ENCODE measurements around the gene ASIC4. TPM values are rescaled to one million over a fixed set of nuclear protein-coding genes. Genes with fewer than 3 reads are reported as not detected.

The ASIC4 gene
- total RNA-seq, 1 experiment from 2014 or later: 0.45 TPM

GRCh38 chr2:219575566-219576504 lies 61.6 kb downstream of the ASIC4 start:
- TF ChIP-seq EZH2 (IDR thresholded peaks at IDR 0.05; ENCODE audit: borderline replicate concordance, low read depth, low read length, poor library complexity, severe bottlenecking) (no peak), CTCF (conservative IDR thresholded peaks at IDR 0.05; ENCODE audit: low read depth, low read length) (no peak)
- H3K9me3 ChIP-seq (ENCODE audit: low read depth, low read length, poor library complexity, severe bottlenecking): no peaks in the 10 kb centered on the region
- H3K4me3 ChIP-seq (ENCODE audit: low read depth, low read length, poor library complexity, severe bottlenecking): no peak overlapping the region
- peaks cover 7% of the 10 kb centered on the region for H3K4me1 ChIP-seq (ENCODE audit: insufficient read depth, low read length, poor library complexity, severe bottlenecking)
- no peaks in the 10 kb centered on the region for H3K27me3 ChIP-seq (replicated peaks; ENCODE audit: insufficient read depth, low read depth, low read length, poor library complexity)
- ChIA-PET POLR2A (ENCODE audit: low non-redundant PET) (no interaction called here), CTCF (interaction anchor here (1.0 kb wide), 1 partner anchor 35 kb away, joined by 3 read pairs; no protein-coding TSS in a partner anchor)
- BruUV-seq (replicated peaks): no TSS peak
- intact Hi-C loops (cut with micrococcal nuclease; ENCODE audit: unreplicated experiment): no loop called here
- H3K36me3 ChIP-seq (ENCODE audit: insufficient read depth, low read length, poor library complexity, severe bottlenecking): no peaks in the 10 kb centered on the region
- H3K27ac ChIP-seq (ENCODE audit: low read depth, low read length, poor library complexity, severe bottlenecking): no peak overlapping the region
- no peak for DNase-seq (ENCODE audit: low spot score)

GRCh38 chr2:219576505-219577388 lies 62.5 kb downstream of the ASIC4 start:
- Histone ChIP-seq H3K9me3 (ENCODE audit: low read depth, low read length, poor library complexity, severe bottlenecking) (no peaks in the 10 kb centered on the region), H3K36me3 (ENCODE audit: insufficient read depth, low read length, poor library complexity, severe bottlenecking) (no peaks in the 10 kb centered on the region), H3K4me1 (ENCODE audit: insufficient read depth, low read length, poor library complexity, severe bottlenecking) (peaks cover 3% of the 10 kb centered on the region), H3K27ac (ENCODE audit: low read depth, low read length, poor library complexity, severe bottlenecking) (no peak overlapping the region), H3K4me3 (ENCODE audit: low read depth, low read length, poor library complexity, severe bottlenecking) (no peak overlapping the region), H3K27me3 (replicated peaks; ENCODE audit: insufficient read depth, low read depth, low read length, poor library complexity) (no peaks in the 10 kb centered on the region)
- CTCF ChIA-PET: interaction anchor here (0.6 kb wide), 1 partner anchor 532 kb away, joined by 5 read pairs; no protein-coding TSS in a partner anchor
- BruUV-seq (replicated peaks): no TSS peak
- POLR2A ChIA-PET (ENCODE audit: low non-redundant PET): no interaction called here
- DNase-seq (ENCODE audit: low spot score): no peak
- TF ChIP-seq CTCF (conservative IDR thresholded peaks at IDR 0.05; ENCODE audit: low read depth, low read length) (no peak), EZH2 (IDR thresholded peaks at IDR 0.05; ENCODE audit: borderline replicate concordance, low read depth, low read length, poor library complexity, severe bottlenecking) (no peak)
- intact Hi-C loops (cut with micrococcal nuclease; ENCODE audit: unreplicated experiment): no loop called here

GRCh38 chr2:219578811-219579613 lies 64.7 kb downstream of the ASIC4 start:
- Histone ChIP-seq H3K27me3 (replicated peaks; ENCODE audit: insufficient read depth, low read depth, low read length, poor library complexity) (no peaks in the 10 kb centered on the region), H3K36me3 (ENCODE audit: insufficient read depth, low read length, poor library complexity, severe bottlenecking) (no peaks in the 10 kb centered on the region), H3K27ac (ENCODE audit: low read depth, low read length, poor library complexity, severe bottlenecking) (no peak overlapping the region), H3K4me3 (ENCODE audit: low read depth, low read length, poor library complexity, severe bottlenecking) (no peak overlapping the region), H3K9me3 (ENCODE audit: low read depth, low read length, poor library complexity, severe bottlenecking) (no peaks in the 10 kb centered on the region), H3K4me1 (ENCODE audit: insufficient read depth, low read length, poor library complexity, severe bottlenecking) (no peaks in the 10 kb centered on the region)
- CTCF ChIA-PET: interaction anchor here (0.7 kb wide), 1 partner anchor 35 kb away, joined by 7 read pairs; the partner anchor contains the start of gene TMEM198
- POLR2A ChIA-PET (ENCODE audit: low non-redundant PET): no interaction called here
- BruUV-seq (replicated peaks): no TSS peak
- TF ChIP-seq CTCF (conservative IDR thresholded peaks at IDR 0.05; ENCODE audit: low read depth, low read length): no peak
- TF ChIP-seq EZH2 (IDR thresholded peaks at IDR 0.05; ENCODE audit: borderline replicate concordance, low read depth, low read length, poor library complexity, severe bottlenecking): no peak
- intact Hi-C loops (cut with micrococcal nuclease; ENCODE audit: unreplicated experiment): no loop called here
- DNase-seq (ENCODE audit: low spot score): no peak

All from A673 (cell line).